Dermis blood vessel endothelial cell (primary cell): Measurements from ENCODE around the gene CD5L. TPM values are rescaled to one million over a fixed set of nuclear protein-coding genes. Genes with fewer than 3 reads are reported as not detected.

Experiments
- DNase-seq: peaks from one replicate; pipeline ENCODE4 v3.0.0; 2010
- total RNA-seq: library from RNA; depleted of rRNA; stranded (reverse); fragments of >200 nt; gene quantifications from 2 replicates; pipeline ENCODE4 v1.2.3, GENCODE V29; 2014

The CD5L gene
- total RNA-seq, 1 donor from 2014 or later, result not detected

DNA sequence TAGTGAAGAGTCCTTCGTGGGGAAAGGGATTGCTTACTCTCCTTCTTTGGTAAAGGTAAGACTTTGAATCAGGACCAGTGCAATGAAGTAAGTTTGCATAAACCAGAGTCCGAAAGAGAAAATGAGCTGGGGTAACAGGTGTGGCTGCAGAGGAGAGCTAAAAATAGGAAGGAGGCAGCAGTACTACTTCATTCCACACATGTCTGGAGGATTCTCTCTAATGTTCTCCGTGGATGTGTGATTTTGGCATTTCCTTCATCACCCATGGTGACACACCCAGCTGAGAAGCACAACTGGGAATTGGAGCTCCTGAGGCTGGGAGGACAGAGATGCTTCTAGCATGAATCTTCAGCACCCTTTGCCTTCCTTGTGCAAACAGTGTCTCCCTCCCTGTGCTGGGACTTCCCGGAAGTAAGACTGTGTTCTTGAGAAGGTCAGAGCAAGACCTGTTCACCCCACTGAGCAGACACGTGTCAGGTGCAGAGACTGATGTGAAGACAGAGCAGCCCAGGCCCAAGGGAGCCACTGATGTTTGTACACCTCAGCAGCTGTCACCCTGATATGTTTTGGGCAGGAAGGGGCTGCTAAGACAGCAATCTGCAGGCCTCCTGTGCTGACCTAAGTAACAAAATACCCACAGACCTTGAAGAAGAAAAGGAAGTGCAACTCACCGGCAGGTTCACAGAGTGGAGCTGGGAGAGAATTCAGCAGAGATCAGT lies 35.0 kb downstream of the CD5L start:
- no peak for DNase-seq

DNA sequence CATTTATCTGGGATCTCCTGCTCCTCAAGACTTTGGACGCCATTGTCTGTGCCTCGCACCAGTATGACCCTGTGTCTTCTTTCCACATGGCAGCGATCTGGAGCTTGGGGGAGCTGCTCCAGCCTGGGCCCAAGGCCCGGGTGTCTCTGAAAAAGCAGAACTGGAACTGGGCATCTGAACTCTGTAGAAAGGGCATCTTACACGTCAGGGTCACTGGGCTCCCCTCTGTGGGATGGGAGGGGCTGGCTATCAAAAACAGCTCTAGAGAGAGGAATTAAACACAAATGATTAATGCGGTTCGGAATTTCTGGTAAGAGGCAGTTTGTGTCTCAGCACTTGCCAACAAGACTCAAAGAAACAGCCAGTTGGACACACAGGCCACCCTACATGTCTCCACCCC lies 37.8 kb downstream of the CD5L start:
- no peak for DNase-seq

DNA sequence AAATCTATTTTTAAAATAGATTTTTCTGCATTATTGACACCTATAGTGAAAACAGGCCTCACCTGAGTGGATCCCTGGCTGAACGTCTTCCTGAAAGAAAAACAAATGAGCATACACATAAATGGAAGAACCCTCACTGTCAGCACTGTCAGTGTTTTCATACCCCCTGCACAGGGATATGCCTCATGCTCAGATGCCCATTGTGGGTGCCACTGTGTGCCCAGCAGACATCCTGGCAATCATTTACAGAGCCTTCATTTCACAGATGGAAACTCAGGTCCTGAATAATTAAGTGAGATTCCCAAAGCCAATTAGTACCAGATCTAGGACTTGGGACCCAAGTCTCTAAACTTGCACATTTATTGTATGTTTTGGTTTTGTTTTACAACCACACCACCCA lies 41.6 kb downstream of the CD5L start:
- no peak for DNase-seq

DNA sequence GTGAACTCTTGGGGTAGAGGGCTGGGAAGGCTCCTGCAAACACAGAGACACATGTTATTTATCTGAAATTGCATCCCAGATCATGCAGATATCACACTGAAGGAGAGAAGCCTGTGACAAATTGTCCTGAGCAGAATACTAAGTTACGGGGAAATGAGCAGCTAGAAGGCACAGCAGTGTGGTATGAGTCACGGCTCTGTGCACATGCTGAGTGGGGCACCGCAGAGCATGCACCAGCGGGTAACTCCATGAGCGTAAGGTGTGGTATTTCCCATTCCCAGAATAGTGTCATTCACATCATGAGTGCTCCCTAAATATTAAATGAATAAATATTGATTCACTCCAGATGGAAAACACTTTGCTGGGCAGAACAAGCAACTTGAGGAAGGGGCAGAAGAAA lies 43.4 kb downstream of the CD5L start:
- DNase-seq, result no peak

DNA sequence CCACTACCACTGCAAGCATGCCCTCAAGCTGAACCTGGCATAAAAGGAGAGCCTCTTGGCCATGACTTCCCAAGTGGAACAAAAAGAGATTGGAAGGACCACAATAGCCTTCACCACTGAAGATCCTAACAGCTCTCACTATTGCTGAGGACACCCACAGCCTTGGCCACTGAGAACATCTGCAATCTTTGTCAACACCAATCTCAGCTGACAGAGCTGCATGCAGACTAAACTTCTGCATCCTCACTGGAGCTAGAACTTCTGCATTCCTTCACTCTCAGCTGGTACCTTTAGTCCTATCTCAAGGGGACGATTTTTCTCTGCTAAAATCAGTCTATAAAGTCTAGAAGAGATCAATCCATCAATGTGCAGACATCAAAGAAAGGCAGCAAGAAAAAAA lies 56.4 kb downstream of the CD5L start:
- no peak for DNase-seq

DNA sequence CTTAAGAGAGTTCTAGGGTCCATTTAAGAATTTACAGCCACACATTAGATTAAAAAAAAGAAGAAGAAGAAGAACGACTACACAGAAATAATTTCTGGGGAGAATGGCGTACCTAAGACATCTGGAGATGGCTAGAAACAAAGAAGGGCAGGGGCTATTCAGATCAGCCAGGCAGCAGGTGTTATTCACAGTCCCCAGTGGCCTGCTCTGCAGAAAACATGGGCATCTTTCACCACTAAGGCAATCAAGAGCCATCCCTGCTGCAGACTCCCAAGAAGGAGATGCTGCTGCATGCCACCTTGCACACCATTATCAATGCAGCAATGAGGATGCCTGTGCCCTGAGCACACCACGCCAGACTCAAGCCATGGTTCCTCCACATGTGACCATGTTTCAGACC lies 56.8 kb downstream of the CD5L start:
- no peak for DNase-seq

DNA sequence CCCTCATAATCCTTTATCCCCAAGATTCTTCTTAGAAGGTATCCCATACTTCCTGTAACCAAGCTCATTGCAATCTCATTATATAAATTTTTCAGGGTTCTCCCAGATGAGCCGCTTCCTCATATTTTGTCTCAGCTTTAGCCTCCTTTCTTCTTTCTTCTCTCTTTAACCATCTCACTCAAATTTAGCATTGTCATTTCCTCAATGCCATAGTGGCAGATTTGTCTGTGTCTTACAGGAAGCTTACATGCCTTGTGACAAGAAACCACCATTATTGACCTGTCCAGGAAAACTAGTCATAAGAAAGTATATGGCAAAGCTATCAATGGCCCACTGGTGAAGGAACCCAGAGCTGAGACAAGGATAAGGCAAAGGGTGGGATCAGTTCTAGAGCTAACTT lies 58.7 kb downstream of the CD5L start:
- no peak for DNase-seq

DNA sequence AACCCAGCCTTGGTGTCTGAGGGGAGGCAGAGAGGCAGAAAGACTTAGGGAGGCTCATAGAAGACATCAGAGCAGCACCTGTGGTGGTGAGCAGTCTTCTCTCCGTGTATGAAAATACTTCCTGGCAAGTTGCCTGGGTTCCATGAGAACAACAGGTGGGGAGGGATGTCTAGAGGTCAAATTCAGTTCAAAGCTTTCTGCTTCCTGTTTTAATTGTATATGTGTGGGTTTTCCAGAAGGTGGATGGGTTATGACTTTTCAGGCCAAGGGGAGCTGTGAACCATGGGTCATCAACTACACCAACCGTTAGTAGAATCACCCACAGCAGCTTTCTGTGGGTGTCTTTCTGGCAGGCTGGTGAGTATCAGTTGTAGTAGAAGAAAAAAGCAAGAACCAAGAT lies 60.6 kb downstream of the CD5L start:
- DNase-seq, result no peak

Other genes starting within 250 kb of the CD5L start
- gene FCRL4, start 243.7 kb downstream of the CD5L start, total RNA-seq, result not detected in 2 replicates
- gene FCRL3, start 141.0 kb downstream of the CD5L start, total RNA-seq, result not detected in 2 replicates
- gene FCRL2, start 64.7 kb downstream of the CD5L start, total RNA-seq, result not detected in 2 replicates
- gene FCRL1, start 21.7 kb downstream of the CD5L start, total RNA-seq, result not detected in 2 replicates
- 28.2 and 35.4 TPM in 2 replicates for gene KIRREL1, start 151.8 kb upstream of the CD5L start, total RNA-seq